Measurements from ENCODE around the gene ZMAT5.

Gene ZMAT5

GRCh38 chr22:29726512-29727130, 40.2 kb downstream of the ZMAT5 start:
- no peak for DNase-seq

- no peak for DNase-seq
These were observed 40.7 kb downstream of the ZMAT5 start for GRCh38 chr22:29726106-29726505.

- DNase-seq, result no peak
These were observed 42.0 kb downstream of the ZMAT5 start for GRCh38 chr22:29724843-29725242.

- no peak for DNase-seq
These were observed 43.0 kb downstream of the ZMAT5 start for GRCh38 chr22:29723766-29724165.

- DNase-seq, result no peak
These were observed 44.2 kb downstream of the ZMAT5 start for GRCh38 chr22:29722587-29722986.

GRCh38 chr22:29722151-29722550, 44.7 kb downstream of the ZMAT5 start:
- DNase-seq, result no peak

GRCh38 chr22:29720811-29721323, 45.9 kb downstream of the ZMAT5 start:
- DNase-seq, result no peak

- DNase-seq, result no peak
These were observed 46.7 kb downstream of the ZMAT5 start, which contains the start of gene CABP7 for GRCh38 chr22:29719899-29720645. CABP7 (plus strand) TSS chr22:29720003; CDS start chr22:29720425, 422 bp downstream.

GRCh38 chr22:29718949-29719898, 47.6 kb downstream of the ZMAT5 start:
- DNase-seq, result no peak

- no peak for DNase-seq
These were observed 49.0 kb downstream of the ZMAT5 start for GRCh38 chr22:29717789-29718188.

- DNase-seq, result peak; percentile 33
These were observed 49.8 kb downstream of the ZMAT5 start for GRCh38 chr22:29716814-29717545.

- DNase-seq, result no peak
These were observed 51.1 kb downstream of the ZMAT5 start for GRCh38 chr22:29715705-29716104.

- no peak for DNase-seq
These were observed 51.6 kb downstream of the ZMAT5 start for GRCh38 chr22:29715240-29715639.

GRCh38 chr22:29713156-29713727, 53.6 kb downstream of the ZMAT5 start:
- DNase-seq, result no peak

GRCh38 chr22:29712119-29712518, 54.7 kb downstream of the ZMAT5 start:
- no peak for DNase-seq

GRCh38 chr22:29710922-29711593, 55.7 kb downstream of the ZMAT5 start:
- no peak for DNase-seq

GRCh38 chr22:29710193-29710592, 56.6 kb downstream of the ZMAT5 start:
- no peak for DNase-seq

- no peak for DNase-seq
These were observed 59.3 kb downstream of the ZMAT5 start for GRCh38 chr22:29707471-29707870.

- no peak for DNase-seq
These were observed 59.8 kb downstream of the ZMAT5 start for GRCh38 chr22:29707010-29707409.

- DNase-seq, result no peak
These were observed 60.3 kb downstream of the ZMAT5 start for GRCh38 chr22:29706486-29706885.

GRCh38 chr22:29705651-29706050, 61.2 kb downstream of the ZMAT5 start:
- no peak for DNase-seq

Data from inflammatory macrophage treated with lipopolysaccharide for 4 hours (primary cell).